ENCODE data around the gene SEPTIN2.

SEPTIN2 gene

DNA sequence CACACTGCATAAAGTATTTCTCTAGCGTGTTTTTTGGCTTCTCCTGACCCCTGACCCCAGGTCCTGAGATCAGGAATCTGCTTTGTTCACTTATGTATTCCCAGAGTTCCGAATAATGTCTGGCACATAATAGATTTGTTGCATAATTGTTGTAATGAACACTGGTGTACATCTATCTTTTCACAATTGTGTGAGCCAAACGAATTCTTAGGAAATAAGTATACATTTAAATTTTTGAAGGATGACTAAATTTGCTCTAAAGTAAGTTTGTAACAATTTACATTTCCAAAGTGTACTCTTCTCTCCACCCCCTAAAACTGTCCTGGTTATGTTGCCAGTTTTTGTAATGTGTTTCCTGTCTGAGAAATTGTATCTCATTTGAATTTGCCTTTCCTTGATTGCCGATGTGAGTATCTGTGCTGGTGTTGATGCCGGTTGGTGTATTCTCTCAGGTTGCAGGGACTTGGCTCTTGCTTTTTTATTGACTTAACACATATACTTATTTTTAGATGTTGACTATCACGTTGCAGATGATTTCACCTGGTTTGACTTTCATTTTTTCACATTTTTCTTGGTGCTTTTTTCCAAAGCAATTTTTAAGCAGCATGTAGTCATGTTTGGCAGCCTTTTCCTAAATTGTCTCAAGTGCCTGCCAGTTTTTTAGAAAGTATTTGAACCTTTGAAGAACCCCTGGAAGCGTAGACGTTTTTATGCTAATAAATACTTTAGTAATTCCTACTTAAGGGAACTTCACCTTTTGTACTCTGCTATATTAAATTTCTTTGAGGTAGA, 24.3 kb downstream of the SEPTIN2 start:
- TF ChIP-seq, protein P1, sequence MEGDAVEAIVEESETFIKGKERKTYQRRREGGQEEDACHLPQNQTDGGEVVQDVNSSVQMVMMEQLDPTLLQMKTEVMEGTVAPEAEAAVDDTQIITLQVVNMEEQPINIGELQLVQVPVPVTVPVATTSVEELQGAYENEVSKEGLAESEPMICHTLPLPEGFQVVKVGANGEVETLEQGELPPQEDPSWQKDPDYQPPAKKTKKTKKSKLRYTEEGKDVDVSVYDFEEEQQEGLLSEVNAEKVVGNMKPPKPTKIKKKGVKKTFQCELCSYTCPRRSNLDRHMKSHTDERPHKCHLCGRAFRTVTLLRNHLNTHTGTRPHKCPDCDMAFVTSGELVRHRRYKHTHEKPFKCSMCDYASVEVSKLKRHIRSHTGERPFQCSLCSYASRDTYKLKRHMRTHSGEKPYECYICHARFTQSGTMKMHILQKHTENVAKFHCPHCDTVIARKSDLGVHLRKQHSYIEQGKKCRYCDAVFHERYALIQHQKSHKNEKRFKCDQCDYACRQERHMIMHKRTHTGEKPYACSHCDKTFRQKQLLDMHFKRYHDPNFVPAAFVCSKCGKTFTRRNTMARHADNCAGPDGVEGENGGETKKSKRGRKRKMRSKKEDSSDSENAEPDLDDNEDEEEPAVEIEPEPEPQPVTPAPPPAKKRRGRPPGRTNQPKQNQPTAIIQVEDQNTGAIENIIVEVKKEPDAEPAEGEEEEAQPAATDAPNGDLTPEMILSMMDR (IDR thresholded peaks at IDR 0.05; ENCODE audit: insufficient read depth, missing control alignments): no peak
- FAIRE-seq (no peak), DNase-seq (ENCODE audit: insufficient read length, low spot score) (no peak)

DNA sequence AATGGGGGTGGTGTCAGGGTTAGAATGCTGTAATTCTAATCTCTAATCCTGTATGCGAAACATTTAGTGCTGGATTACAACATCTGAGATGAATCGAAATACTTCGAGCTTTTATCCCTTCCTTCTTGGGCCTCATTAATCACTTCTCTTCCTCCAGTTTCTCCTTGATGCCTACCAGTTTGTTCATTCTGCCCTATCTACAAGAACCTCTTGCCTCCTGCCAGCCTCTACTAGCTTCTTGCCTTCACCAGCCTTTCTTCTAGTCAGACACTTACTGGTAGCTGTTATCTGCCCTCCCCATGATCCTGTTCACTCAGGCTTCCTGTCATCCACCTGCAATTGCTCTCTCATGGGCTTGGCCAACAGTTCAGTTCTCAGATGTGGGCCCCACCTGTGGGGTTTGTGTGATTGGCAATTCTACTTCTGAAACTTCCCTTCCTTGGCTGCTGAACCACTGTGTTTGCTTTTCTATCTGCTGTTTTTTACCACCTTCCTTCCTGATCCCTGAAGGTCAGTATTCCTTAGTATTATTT, 25.0 kb downstream of the SEPTIN2 start:
- no peak for FAIRE-seq
- TF ChIP-seq, protein P1 (IDR thresholded peaks at IDR 0.05; ENCODE audit: insufficient read depth, missing control alignments): no peak

DNA sequence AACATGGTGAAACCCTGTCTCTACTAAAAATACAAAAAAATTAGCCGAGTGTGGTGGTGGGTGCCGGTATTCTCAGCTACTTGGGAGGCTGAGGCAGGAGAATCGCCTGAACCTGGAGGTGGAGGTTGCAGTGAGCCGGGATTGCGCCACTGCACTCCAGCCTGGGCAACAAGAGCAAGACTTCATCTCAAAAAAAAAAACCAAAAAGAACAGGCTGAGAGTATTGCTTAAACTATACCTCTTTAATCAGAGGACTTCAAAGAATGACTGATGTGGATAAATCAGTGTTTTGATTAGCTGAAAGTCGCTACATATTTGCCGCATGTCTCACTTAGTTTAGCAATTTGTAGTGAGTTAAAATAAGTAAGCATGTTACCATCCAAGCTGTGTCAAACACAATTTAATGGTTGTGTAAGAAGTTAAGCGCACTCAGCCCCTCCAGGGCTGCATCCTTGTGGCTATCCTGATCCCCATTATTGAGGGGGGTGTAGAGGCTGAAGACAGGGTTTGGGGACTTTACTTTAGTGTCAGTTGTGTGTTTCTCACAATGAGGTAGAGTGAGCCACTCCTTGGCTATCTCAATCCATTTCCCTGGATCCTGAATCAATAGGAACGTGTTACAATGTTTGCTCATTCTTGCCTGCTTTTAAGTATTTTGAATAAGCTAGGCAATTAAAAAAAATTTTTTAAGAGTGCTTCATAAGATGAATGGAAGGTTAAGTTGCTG, 29.4 kb downstream of the SEPTIN2 start:
- no peak for FAIRE-seq

More for the DNA sequence above, 25.0 kb downstream of the SEPTIN2 start:
- DNase-seq (ENCODE audit: insufficient read length, low spot score): no peak

DNA sequence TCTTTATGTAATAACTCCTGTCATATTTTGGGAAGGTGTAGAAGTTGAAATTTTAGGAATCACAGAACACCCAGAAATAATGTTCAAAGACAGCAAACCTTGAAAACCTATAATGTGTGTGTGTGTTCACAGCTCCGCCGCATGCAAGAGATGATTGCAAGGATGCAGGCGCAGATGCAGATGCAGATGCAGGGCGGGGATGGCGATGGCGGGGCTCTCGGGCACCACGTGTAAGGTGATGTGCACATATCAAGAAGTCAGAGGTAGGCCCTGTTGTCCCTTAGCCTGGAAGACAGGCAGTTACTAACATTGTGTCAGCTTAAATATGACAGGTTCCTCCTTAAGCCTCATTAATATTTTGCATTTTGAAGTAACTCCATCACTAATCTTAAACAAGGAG, 34.2 kb downstream of the SEPTIN2 start:
- no peak for FAIRE-seq
- TF ChIP-seq, protein P1 (IDR thresholded peaks at IDR 0.05; ENCODE audit: insufficient read depth, missing control alignments): no peak
- no peak for DNase-seq (ENCODE audit: insufficient read length, low spot score)

More for the DNA sequence above, 29.4 kb downstream of the SEPTIN2 start:
- DNase-seq (ENCODE audit: insufficient read length, low spot score): no peak
- TF ChIP-seq, protein P1 (IDR thresholded peaks at IDR 0.05; ENCODE audit: insufficient read depth, missing control alignments): no peak

DNA sequence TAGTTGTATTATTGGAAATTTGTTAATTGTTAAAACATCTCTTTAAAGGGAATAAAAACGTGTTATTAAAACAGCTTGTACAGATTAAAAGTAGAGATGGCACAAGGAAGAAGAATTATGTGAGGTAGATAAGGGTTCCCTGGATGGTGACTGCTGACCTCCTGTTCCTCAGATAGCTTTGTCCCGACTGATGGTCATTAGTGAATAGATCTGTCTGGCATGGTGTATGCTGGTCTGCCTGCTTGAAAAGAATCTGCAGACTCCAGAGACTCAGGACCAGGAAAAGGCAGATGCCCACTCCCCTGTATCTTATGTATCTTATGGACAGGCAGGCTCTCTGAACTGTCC, 34.8 kb downstream of the SEPTIN2 start:
- DNase-seq (ENCODE audit: insufficient read length, low spot score) (no peak), FAIRE-seq (no peak)
- TF ChIP-seq, protein P1 (IDR thresholded peaks at IDR 0.05; ENCODE audit: insufficient read depth, missing control alignments): no peak

DNA sequence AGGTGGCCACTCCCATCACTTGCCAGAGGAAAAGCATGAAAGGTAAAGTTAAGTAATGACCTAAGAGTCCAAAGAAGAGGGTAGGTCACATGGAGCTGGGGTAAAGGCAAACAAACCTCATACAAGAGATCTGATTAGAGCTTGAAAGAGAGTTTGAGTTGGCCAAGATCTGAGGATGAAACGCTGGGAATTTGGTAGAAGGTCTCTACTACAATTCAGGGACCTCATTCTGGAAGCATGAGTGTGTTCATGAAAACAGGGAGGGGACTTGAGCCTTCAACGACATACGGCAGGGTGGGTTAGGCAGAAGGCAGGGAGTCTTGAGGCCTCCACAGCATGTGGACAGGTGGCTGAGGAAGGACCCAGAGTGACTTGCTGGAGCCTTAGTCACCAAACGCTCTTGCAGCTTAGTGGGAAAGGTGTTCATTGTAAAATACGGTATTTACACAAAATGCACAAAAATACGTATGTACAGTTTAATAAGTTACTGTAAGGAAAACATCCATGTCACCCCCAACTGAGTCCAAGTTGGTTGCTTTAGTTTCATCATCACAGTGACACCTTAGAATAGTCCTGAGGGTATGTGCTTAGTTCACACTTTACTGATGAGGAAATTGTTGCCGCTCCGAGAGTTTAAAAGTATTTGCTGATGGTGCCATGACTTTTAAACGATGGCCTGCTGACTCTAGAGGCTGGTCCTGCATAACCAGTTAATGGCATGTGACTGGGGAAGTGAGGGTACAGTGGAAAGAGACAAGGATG, 35.3 kb downstream of the SEPTIN2 start:
- DNase-seq (ENCODE audit: insufficient read length, low spot score) (no peak), FAIRE-seq (no peak)
- TF ChIP-seq, protein P1 (IDR thresholded peaks at IDR 0.05; ENCODE audit: insufficient read depth, missing control alignments): no peak
